ENCODE results near the gene ACRV1.

The ACRV1 gene

DNA sequence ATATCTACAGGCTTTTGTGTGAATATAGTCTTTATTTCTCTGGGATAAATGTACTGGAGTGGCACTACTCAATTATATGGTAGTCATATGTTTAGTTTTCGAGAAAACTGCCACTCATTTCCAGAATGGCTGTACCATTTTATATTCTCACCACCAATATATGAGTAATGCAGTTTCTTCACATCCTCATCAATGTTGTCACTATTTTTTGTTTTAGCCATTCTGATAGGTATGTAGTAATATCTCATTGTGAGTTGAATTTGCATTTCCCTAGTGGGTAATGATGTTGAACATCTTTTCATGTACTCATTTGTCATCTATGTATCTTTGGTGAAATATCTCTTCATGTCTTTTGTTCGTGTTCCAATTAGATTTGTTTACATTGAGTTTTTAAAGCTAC is 18.0 kb downstream of the ACRV1 start:
- no peak for DNase-seq (ENCODE audit: low read depth in 1 of 2, low spot score in 1 of 2)

DNA sequence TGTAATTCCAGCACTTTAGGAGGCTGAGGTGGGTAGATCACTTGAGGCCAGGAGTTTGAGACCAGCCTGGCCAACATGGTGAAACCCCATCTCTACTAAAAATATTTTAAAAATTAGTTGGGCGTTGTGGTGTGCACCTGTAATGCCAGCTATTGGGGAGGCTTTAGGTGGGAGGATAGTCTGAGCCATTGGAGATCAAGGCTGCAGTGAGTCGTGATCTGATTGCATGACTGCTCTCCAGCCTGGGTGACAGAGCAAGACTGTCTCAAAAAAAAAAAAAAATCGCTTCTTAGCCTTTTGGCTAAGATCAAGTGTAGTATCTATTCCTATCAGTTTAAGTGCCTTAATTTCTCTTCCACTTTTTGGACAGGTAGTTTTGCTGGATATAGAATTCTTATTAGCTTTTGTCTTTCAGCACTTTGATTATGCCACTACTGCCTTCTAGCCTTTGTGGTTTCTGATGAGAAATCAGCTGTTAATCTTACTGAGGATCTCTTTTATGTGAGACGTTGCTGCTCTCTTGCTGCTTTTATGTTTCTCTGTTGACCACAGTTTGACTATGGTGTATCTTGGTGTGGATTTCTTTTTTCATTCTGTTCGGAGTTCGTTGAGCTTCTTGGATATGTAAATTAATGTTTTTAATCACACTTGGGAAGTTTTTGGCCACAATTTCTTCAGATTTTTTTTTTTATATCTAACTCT is 31.0 kb downstream of the ACRV1 start:
- DNase-seq (ENCODE audit: low read depth in 1 of 2, low spot score in 1 of 2): no peak

DNA sequence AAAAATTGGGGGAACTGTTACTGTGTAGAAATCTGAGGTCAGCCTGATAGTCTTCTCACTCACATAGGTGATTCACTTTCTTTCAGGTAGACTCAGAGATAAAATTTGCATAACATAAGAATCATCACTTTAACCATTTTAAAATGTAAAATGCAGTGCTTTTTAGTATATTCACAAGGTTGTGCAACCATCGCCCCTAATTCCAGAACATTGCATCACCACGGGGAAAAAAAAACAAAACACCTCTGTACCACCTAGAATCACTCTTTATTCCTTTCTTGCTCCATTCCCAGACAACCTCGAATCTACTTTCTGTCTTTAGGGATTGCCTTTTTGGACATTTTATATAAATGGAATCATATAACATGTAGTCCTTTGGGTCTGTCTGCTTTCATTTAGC is 34.8 kb downstream of the ACRV1 start:
- no peak for DNase-seq (ENCODE audit: low read depth in 1 of 2, low spot score in 1 of 2)

DNA sequence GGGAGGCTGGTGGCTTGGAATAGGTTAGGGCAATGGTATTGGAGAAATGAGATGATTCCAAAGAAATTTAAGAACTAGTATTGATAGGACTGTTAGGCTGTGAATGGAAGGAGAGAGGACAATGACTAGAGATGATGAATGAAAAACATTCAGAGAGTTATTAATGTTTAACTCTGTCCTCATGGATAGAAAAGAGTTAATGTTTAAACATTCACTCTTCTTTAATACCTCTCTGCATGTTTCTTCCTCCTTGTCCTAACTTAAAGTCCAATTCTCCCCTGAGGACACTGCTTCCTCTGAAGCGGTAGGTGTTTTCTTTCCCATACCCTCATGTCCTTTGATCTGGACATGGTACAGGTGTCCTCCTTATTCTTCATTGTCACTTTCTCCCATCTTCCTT is 42.3 kb downstream of the ACRV1 start:
- DNase-seq (ENCODE audit: low read depth in 1 of 2, low spot score in 1 of 2): no peak

DNA sequence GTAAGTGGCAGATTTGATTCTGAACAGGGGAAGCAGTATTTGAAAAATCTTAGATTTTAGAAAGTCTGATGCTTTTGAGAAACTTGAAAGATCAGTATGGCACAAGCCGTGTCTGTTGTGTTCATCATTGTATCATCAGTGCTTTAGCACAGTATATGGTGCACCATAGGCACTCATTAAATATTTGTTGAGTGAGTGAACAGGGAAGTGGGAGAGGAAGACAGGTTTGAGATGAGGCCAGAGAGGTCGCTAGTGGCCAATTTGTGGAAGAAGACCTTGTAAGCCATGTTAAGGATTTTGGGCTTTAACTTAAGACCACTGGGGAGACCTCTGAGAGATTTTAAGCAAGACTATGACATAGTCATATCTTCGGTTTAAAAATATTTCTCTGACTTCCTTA is 42.8 kb downstream of the ACRV1 start:
- DNase-seq (ENCODE audit: low read depth in 1 of 2, low spot score in 1 of 2): no peak

DNA sequence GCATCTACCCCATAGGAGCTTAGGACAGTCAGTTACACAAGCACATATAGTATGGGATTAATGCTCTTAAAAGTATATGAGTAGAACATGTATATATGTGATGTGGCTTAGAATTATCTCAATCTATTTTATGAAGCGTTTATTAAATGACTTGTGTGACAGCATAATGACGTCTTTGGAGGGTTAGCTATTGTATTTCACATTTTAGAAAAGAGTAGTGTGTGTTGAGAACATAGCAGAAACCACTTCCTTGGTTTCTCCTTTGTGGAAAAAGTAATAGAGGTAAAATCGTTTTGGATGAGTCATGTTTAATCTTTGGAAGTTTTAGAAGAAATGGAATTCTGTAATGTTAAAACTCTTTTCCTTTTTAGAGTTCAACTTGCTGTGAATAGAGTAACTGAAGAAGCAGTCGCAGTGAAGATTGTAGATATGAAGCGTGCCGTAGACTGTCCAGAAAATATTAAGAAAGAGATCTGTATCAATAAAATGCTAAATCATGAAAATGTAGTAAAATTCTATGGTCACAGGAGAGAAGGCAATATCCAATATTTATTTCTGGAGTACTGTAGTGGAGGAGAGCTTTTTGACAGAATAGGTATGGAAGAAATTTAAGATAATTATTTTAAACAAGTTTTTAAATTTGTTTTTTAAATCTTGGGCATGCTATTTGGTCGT is 53.3 kb downstream of the ACRV1 start:
- DNase-seq (ENCODE audit: low read depth in 1 of 2, low spot score in 1 of 2): no peak

DNA sequence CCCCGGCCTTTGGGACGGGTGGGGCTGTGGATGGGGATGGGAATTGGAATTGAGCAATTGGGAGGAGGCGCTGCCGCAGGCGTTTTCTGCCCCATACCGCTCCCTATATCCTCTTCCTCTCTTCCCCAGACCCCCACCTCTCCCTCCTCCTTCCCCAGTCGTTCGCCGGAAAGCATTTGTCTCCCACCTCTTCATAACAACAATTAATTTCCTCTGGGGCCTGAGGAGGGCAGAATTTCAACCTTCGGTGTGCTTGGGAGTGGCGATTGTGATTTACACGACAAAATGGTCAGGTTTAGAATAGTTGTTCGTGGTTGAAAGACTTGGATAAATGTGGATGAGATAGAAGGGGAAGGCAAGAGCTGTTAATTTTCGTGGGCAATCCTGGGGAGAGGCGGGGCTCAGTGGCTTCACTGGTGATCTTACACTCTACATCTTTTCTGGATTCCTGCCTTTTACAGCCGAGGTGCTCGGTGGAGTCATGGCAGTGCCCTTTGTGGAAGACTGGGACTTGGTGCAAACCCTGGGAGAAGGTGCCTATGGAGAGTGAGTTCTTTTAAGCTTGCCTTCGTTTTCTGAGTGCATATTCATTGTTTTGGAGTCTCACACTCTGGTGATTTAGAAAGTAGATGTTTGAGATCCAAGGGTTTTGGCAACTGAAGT is 54.2 kb downstream of the ACRV1 start:
- DNase-seq (ENCODE audit: low read depth in 1 of 2, low spot score in 1 of 2): peak in 1 of 2 donors; percentile 9

DNA sequence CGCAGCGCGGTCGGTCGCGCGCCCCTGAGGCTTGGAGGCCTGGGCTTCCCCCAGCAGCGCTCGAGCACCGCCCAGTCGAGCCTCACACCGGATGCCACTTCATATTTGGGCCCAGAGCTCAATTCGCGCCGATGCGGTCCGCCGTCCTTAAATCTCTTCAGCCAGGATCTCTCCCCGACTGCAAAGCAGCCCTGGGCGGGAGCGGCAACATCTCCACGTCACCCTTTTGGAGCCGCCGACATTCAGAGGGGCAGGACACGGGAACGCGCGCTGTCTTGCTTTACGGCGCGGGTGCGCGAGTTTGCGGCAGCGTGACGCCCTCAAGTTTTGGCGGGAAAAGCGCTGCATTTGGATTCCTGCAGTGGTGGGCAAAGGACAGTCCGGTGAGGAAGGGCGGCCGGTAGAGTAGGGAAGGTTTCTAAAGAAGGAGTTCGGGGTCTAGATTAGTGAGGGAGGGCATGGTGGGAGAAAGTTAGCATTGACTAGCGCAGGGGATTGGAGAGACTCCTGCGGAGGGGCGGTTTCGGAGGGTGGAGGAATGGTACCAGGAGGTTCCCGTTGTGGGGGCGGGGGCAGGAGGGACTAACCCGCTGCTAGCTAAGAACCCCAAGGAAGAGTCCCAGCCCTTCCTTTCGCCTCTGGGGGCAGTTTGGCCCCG is 54.9 kb downstream of the ACRV1 start:
- DNase-seq (ENCODE audit: low read depth in 1 of 2, low spot score in 1 of 2): peak; percentile 61 to 72

DNA sequence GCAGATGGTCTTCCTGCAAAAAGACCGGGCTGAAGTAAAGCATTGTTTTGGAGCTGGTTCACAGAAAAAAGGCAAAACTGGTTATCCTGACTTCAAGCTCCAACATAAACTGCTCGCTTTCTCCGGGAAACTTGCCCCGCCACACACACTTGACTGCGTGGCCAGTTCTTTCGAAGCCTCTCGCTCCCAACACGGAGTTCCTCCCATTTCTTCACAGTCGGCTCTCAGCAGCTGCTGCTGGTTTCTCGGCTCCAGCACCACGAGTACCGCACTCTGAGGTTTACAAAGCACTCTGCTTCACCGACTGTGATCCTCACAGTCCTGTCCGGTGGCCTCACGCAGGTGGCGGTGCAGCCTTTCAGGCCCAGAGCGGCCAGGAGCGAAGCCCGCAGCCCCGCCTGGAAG is 55.4 kb downstream of the ACRV1 start:
- DNase-seq (ENCODE audit: low read depth in 1 of 2, low spot score in 1 of 2): no peak

DNA sequence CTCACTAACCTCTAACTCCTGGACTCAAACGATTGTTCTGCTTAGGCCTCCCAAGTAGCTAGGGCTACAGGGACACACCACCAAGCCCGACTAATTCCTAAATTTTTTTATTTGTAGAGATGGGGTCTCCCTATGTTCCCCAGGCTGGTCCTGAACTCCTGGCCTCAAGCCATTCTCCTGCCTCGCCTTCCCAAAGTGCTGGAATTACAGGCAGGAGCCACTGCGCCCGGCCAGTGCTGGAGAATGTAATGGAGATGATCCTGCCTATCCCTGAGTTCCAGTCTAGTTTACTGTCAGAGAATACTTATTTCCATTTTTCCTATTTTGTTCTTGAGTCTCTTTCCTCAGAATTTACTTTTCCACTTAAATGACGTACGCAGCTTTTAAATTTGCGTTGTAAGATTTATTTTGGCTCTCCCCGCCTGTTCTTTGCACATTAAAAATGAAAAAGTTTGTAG is 55.9 kb downstream of the ACRV1 start, which contains the start of gene CHEK1:
CHEK1 (plus strand) TSS at position 408 of the 458 bp plus-strand sequence. CDS start 1,606 bp downstream, outside the sequence.
- no peak for DNase-seq (ENCODE audit: low read depth in 1 of 2, low spot score in 1 of 2)

DNA sequence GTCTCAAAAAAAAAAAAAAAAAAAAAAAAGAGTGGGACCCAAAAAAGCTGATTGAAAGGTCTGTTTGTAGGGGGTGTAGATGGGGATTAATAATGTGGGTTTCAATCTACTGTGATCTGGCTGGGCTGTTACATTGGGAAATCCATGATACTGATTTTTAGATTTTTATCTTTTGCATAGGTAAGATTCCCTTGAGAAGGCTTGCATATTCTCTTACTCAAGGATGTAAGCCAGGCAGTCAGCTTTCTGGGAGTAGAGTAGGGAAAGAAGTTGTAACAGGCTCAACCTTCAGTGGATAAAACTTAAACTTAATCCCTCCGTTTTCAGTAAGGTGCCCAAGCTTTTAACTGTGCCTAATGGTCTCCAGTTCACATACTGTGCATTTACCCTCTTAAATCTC is 57.6 kb downstream of the ACRV1 start:
- no peak for DNase-seq (ENCODE audit: low read depth in 1 of 2, low spot score in 1 of 2)

DNA sequence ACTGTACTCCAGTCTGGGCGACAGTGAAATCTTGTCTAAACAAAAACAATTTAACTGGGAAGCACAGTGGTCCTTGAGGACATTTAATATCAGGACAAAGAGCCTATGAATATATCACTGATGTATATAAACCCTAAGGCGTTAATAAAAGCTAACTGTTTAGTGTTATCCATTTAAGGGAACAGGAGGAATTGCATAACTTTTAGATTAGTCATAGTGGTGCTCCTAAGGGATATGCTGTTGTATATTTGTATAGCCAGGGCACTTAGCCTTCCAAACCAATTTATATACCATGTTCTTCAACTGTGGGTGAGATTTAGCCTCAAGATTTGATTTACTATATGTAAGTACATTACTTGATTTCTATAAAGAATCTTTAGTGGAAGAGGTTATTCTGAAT is 58.7 kb downstream of the ACRV1 start:
- DNase-seq (ENCODE audit: low read depth in 1 of 2, low spot score in 1 of 2): no peak
